ENCODE results near the gene RCBTB2. TPM values are rescaled to one million over a fixed set of nuclear protein-coding genes. Genes with fewer than 3 reads are reported as not detected.
A peak's percentile ranks its signal among the peaks of the same experiment; 100 is the strongest.

Gene RCBTB2
- total and polyA plus RNA-seq, 9 of the 15 experiments (the other 6 are each of a cell fraction or from before 2014, with no cell fraction given) = 0.91 to 3.3 (median 1.5) TPM

GRCh38 chr13:48533961-48534600 lies 1.2 kb upstream of the RCBTB2 start:
- in situ Hi-C loops (cut with MboI) (no loop called here), intact Hi-C loops (cut with micrococcal nuclease) (loop anchor here (5.0 kb wide), 1 partner anchor 43 kb away; no protein-coding TSS in a partner anchor)
- DNase-seq (ENCODE audit: extremely low read depth in 1 of 4, low spot score in 3 of 4) = peak in 1 of 4 experiments; percentile 36
- CTCF ChIA-PET (ENCODE audit: low intra/inter-chr PET ratio) = no interaction called here
- peak overlapping the region; percentile 33; the same call in 1 of the 2 replicates for H3K4me2 ChIP-seq (ENCODE audit: insufficient read depth, low read length)
- H3K79me2 ChIP-seq (ENCODE audit: control insufficient read depth, insufficient read depth, low read length) = no peaks in the 10 kb centered on the region
- no peaks in the 10 kb centered on the region for H3K9me3 ChIP-seq (replicated peaks; ENCODE audit: control insufficient read depth, insufficient read depth, low read depth, low read length)
- H3K9ac ChIP-seq (ENCODE audit: insufficient read depth in 1 of 2, low read depth in 2 of 2, low read length in 2 of 2) = peak overlapping the region in 1 of 2 experiments; percentile 6; a peak in 1 of 4 replicates
- no peaks in the 10 kb centered on the region for H3K9me1 ChIP-seq (ENCODE audit: control insufficient read depth, insufficient read depth, low read length)
- no TSS peak for BruUV-seq (replicated peaks)
- H4K20me1 ChIP-seq (replicated peaks; ENCODE audit: control insufficient read depth, insufficient read depth, low read length) = no peaks in the 10 kb centered on the region
- peaks cover 5 to 7% of the 10 kb centered on the region in 2 experiments; a peak in 4 of 5 replicates for H3K4me1 ChIP-seq (replicated peaks in 1 of 2; ENCODE audit: control insufficient read depth in 2 of 2, insufficient read depth in 2 of 2, low read length in 2 of 2)
- no peaks in the 10 kb centered on the region for H3K27me3 ChIP-seq (ENCODE audit: control insufficient read depth in 2 of 2, insufficient read depth in 2 of 2, low read length in 2 of 2)
- POLR2A ChIA-PET = interaction anchor here (1.0 kb wide), 1 partner anchor 11 kb away, joined by 3 read pairs; no protein-coding TSS in a partner anchor
- H3K27ac ChIP-seq (ENCODE audit: extremely low read depth, low read depth, low read length) = peak overlapping the region; percentile 57
- no peak for ATAC-seq
- WGBS (ENCODE audit: insufficient coverage, low coverage, missing lambda C conversion rate) = 10% methylated on average over 9 of the region's 9 CpGs
- peak; percentile 52 for FAIRE-seq
- peak overlapping the region; percentile 74 for H2AFZ ChIP-seq (ENCODE audit: low read depth, low read length)
- no peak overlapping the region for H3K4me3 ChIP-seq
- no peaks in the 10 kb centered on the region for H3K36me3 ChIP-seq (ENCODE audit: control insufficient read depth, insufficient read depth, low read length)
- TF ChIP-seq PBX2 (CRISPR knock-in tag; IDR thresholded peaks at IDR 0.05; ENCODE audit: low read depth) = no peak
- no peak for TF ChIP-seq PBX2 (tag; conservative IDR thresholded peaks at IDR 0.05; ENCODE audit: low read depth)
- TF ChIP-seq SIN3B (IDR thresholded peaks at IDR 0.05; ENCODE audit: low read depth) = no peak
- no peak for TF ChIP-seq HINFP (tag; conservative IDR thresholded peaks at IDR 0.05; ENCODE audit: low read depth)
- TF ChIP-seq ZBTB33 (CRISPR knock-in tag; IDR thresholded peaks at IDR 0.05) = no peak
- TF ChIP-seq KLF6 (CRISPR knock-in tag; IDR thresholded peaks at IDR 0.05; ENCODE audit: borderline replicate concordance) = no peak
- TF ChIP-seq ZNF324 (CRISPR knock-in tag; IDR thresholded peaks at IDR 0.05) = no peak
- peak; percentile 46; the same call in 1 of the 2 replicates for TF ChIP-seq TAL1 (IDR thresholded peaks at IDR 0.05)
- TF ChIP-seq SMARCA4 (IDR thresholded peaks at IDR 0.05) = 0 out of 2 replicates have a peak, but pooled peaks have one; percentile 21
- TF ChIP-seq CTCF (IDR thresholded peaks at IDR 0.05 in 2 of 3, conservative IDR thresholded peaks at IDR 0.05 in 1 of 3; ENCODE audit: insufficient read depth in 2 of 3, low read depth in 1 of 3, low read length in 3 of 3) = no peak
- TF ChIP-seq SOX6 (IDR thresholded peaks at IDR 0.05) = peak; percentile 49
- TF ChIP-seq POLR2AphosphoS2 (IDR thresholded peaks at IDR 0.05; ENCODE audit: low read length) = no peak
- TF ChIP-seq NRF1 (conservative IDR thresholded peaks at IDR 0.05 in 1 of 2, IDR thresholded peaks at IDR 0.05 in 1 of 2) = peak; percentile 50 to 54
- no peak for TF ChIP-seq POLR2G (IDR thresholded peaks at IDR 0.05; ENCODE audit: low read depth, low read length)
